Psoas muscle (tissue), 8 donors: ENCODE measurements around the gene BBS9. TPM values are rescaled to one million over a fixed set of nuclear protein-coding genes. Genes with fewer than 3 reads are reported as not detected.

Experiments used
- ATAC-seq, 4 donors: fragments of 200-7000 bp; cut with Tn5 transposase; one replicate each; pipeline ENCODE4 v1.9.1; 2020; ENCODE audit warnings: moderate library complexity in 3 of 4, mild to moderate bottlenecking in 2 of 4
- DNase-seq, 2 donors: peaks; one replicate each; pipeline ENCODE4 v3.0.0-alpha.2; 2020
- H3K27ac ChIP-seq: fragments of 200-600 bp; one replicate; pipeline ENCODE4 v1.8.0; 2022
- H3K27me3 ChIP-seq, 3 donors: fragments of 200-600 bp in 1 of 3; one replicate each; pipeline versions ENCODE4 v1.6.1 to v1.8.0; 2013 to 2022; ENCODE audit warnings: low read length in 2 of 3, mild to moderate bottlenecking in 2 of 3, moderate library complexity in 1 of 3; ENCODE audit not compliant: insufficient read depth in 3 of 3
- H3K36me3 ChIP-seq, 2 donors: fragments of 200-600 bp in 1 of 2; one replicate each; pipeline versions ENCODE4 v1.6.1 to v1.8.0; 2013 to 2022; ENCODE audit warnings: low read depth in 1 of 2, mild to moderate bottlenecking in 1 of 2, moderate library complexity in 1 of 2; ENCODE audit not compliant: insufficient read depth in 1 of 2
- H3K4me1 ChIP-seq: fragments of 200-600 bp; one replicate; pipeline ENCODE4 v1.8.0; 2022
- H3K4me3 ChIP-seq: fragments of 200-600 bp; one replicate; pipeline ENCODE4 v1.8.0; 2022; ENCODE audit warnings: mild to moderate bottlenecking
- H3K9me3 ChIP-seq: fragments of 200-600 bp; one replicate; pipeline ENCODE4 v1.8.0; 2022
- WGBS, 3 donors: extraction: QIAGEN DNeasy Blood & Tissue Kit; methylation state at CpG; one replicate each; pipeline versions ENCODE4 v1.1.6 to v1.1.7; 2013; 5-methylcytosine and 5-hydroxymethylcytosine counted together
- intact Hi-C, 2 donors: fragments of 100-400 bp; cut with DNase I; formaldehyde crosslinking; loops; one replicate each; pipeline versions ENCODE4 v1.11.0 to v1.14.2; 2022
- polyA plus RNA-seq, 3 donors: library from polyadenylated mRNA; stranded (reverse); fragments of 200-250 nt; gene quantifications; one replicate each; pipeline ENCODE4 v1.2.3, GENCODE V29; 2013
- total RNA-seq, 4 donors: library from RNA; stranded (reverse); fragmentation: NEBNext Ultra II Directional in 2 of 4; extraction: Animal tissue kit (Norgen Biotek cat#: 25700) in 2 of 4; gene quantifications; one replicate each; pipeline versions ENCODE4 v1.2.1 to v1.2.4, GENCODE V29; 2021 to 2023
- TF ChIP-seq, protein P1 (sequence below): fragments of 200-600 bp; IDR thresholded peaks from one replicate; pipeline ENCODE4 v1.8.0; 2022; ENCODE audit warnings: antibody characterized with exemption
- donor health status: healthy with polysubstance abuse.
- donor health status: DM: no; HTN: no; CAD: no; lungs with moderate emphysema.
- donor health status: Bipolar disorder and iron deficiency.
- donor health status: healthy.
- donor health status: DM: yes; HTN: yes; CAD: no.
- donor health status: DM: no; HTN: no; CAD: no.
- donor health status: DM: no; HTN: no; CAD: no.
- donor health status: DM: yes; HTN: yes; CAD: no.

The BBS9 gene
- total and polyA plus RNA-seq, 7 donors: 2.7 to 7.3 (median 4.1) TPM

DNA sequence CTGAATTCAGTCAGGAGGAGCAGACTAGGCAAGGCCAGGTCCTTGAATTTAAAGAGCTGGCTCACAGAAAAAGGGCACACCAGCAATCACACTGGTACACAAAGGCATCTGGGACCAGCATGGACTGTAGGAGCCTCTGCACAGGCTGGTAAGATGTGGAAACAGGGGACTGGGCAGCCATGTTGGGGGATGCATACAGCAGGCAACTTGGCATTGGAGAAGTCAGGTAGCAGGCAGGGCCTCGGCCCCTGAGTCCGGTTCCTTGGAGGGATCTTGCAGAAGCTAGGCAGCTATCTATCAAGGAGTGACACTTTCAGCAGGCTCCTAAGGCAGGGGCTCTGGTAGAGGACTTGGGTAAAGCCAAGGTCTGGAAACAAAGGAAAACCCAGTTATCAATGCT is 399.7 kb downstream of the BBS9 start:
- intact Hi-C loops: no loop called here
- Histone ChIP-seq H3K36me3 (no peaks in the 10 kb centered on the region), H3K27ac (no peak overlapping the region), H3K4me1 (peaks cover 9% of the 10 kb centered on the region), H3K9me3 (no peaks in the 10 kb centered on the region), H3K4me3 (no peak overlapping the region), H3K27me3 (no peaks in the 10 kb centered on the region)
- no peak for DNase-seq
- TF ChIP-seq, protein P1, sequence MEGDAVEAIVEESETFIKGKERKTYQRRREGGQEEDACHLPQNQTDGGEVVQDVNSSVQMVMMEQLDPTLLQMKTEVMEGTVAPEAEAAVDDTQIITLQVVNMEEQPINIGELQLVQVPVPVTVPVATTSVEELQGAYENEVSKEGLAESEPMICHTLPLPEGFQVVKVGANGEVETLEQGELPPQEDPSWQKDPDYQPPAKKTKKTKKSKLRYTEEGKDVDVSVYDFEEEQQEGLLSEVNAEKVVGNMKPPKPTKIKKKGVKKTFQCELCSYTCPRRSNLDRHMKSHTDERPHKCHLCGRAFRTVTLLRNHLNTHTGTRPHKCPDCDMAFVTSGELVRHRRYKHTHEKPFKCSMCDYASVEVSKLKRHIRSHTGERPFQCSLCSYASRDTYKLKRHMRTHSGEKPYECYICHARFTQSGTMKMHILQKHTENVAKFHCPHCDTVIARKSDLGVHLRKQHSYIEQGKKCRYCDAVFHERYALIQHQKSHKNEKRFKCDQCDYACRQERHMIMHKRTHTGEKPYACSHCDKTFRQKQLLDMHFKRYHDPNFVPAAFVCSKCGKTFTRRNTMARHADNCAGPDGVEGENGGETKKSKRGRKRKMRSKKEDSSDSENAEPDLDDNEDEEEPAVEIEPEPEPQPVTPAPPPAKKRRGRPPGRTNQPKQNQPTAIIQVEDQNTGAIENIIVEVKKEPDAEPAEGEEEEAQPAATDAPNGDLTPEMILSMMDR: no peak
- 95 to 98% (median 97%) methylated on average over 2 of the region's 2 CpGs for WGBS, 3 donors
- ATAC-seq: no peak

DNA sequence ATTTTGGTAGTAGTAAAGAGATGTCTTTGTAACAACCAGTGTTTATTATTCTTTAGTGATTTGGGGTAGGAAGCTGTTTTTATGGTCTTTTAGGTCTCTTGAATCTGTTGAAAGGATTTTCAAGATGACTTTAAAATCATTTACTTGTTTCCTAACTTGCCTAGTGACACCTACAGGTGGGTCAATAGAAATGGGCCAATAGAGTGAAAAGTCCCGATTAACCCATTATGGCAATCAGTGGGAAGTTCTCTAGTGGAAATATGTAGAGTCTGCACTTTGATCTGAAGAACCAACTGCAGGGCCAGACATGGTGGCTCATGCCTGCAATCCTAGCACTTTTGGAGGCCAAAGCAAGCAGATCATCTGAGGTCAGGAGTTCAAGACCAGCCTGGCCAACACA is 401.3 kb downstream of the BBS9 start:
- Histone ChIP-seq H3K27me3 (no peaks in the 10 kb centered on the region), H3K4me1 (peaks cover 9% of the 10 kb centered on the region), H3K4me3 (no peak overlapping the region), H3K36me3 (peaks cover 0 to 7% of the 10 kb centered on the region in 2 donors), H3K27ac (no peak overlapping the region), H3K9me3 (no peaks in the 10 kb centered on the region)
- intact Hi-C loops: no loop called here
- ATAC-seq: no peak
- TF ChIP-seq, protein P1: no peak
- no peak for DNase-seq
- 93 to 100% (median 94%) methylated on average over 1 of the region's 1 CpG for WGBS, 3 donors

DNA sequence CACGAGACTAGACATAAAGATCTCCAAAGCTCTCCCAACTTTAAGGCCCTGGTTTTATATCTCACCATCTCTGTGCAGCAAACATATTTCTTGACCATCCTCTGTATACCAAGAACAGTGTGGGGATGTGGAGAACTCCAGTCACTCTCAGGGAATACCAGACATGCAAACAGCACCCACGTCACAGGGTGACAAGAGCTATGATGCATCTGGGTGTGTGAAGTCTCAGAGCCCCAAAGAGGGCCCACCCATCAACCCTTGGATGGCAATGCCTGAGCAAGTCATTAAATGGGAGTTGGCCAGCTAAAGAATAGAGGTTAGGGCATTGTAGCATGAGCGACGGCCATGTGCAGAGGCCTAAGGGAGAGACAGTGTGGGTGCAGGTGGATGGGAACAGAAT is 402.5 kb downstream of the BBS9 start:
- intact Hi-C loops: no loop called here
- no peaks in the 10 kb centered on the region for H3K9me3 ChIP-seq
- TF ChIP-seq, protein P1: no peak
- H3K4me1 ChIP-seq: peaks cover 9% of the 10 kb centered on the region
- H3K27me3 ChIP-seq: no peaks in the 10 kb centered on the region
- 97 to 99% (median 99%) methylated on average over 4 of the region's 4 CpGs for WGBS, 3 donors
- DNase-seq (no peak), ATAC-seq (no peak)
- peaks cover 0 to 7% of the 10 kb centered on the region in 2 donors for H3K36me3 ChIP-seq
- no peak overlapping the region for H3K27ac ChIP-seq
- H3K4me3 ChIP-seq: no peak overlapping the region

DNA sequence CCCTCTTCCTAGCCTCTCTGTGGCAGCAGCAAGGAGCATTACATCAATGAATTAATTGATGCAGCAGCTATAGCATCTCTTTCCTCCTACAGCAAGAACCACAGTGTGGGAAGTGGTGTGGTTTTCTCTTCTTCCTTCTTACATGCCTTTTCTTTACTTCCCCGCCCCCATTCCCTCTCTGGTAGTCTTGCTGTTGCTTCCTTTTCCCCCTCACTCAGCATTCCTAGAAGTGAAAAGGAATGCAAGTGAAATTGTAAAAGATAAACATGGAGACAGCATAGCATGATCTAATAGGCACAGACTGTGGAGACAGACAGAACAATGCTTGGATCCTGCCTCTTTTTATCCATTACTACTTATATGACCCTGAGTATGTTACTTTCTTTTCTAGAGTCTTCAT is 405.5 kb downstream of the BBS9 start:
- Histone ChIP-seq H3K9me3 (no peaks in the 10 kb centered on the region), H3K27ac (no peak overlapping the region), H3K36me3 (peaks cover 0 to 7% of the 10 kb centered on the region in 2 donors), H3K27me3 (no peaks in the 10 kb centered on the region), H3K4me3 (no peak overlapping the region), H3K4me1 (peaks cover 12% of the 10 kb centered on the region)
- intact Hi-C loops: no loop called here
- DNase-seq: no peak
- TF ChIP-seq, protein P1: no peak
- ATAC-seq: no peak
- WGBS, 3 donors: 95 to 100% (median 100%) methylated on average over 1 of the region's 1 CpG

DNA sequence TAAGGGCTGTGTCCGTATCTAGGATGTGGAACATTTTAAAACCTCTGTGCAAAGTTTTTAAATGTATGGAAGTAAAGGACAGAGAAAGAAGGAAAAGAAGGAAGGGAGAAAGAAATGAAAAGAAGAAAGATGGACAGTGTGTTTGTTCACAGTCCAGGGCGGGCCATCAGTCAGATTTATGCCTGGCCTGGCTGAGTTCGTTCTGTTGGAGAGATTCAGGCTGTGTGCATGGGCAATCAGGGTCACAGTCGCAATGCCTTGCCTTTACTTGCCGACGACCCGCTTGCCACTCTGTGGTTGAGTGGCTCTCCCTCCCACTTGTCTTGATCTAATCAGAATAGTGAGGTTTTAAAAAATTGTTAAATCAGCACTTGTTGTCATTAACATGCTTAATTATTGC is 406.6 kb downstream of the BBS9 start:
- 84 to 92% (median 91%) methylated on average over 7 of the region's 7 CpGs for WGBS, 3 donors
- DNase-seq: no peak
- Histone ChIP-seq H3K4me3 (no peak overlapping the region), H3K27ac (no peak overlapping the region), H3K36me3 (peaks cover 0 to 7% of the 10 kb centered on the region in 2 donors), H3K9me3 (no peaks in the 10 kb centered on the region), H3K4me1 (peaks cover 13% of the 10 kb centered on the region), H3K27me3 (no peaks in the 10 kb centered on the region)
- TF ChIP-seq, protein P1: no peak
- ATAC-seq: no peak
- intact Hi-C loops: no loop called here
